Tibial artery (tissue), 4 donors: Measurements from ENCODE around the gene AVPI1.
A peak's percentile ranks its signal among the peaks of the same experiment; 100 is the strongest.

Source experiments
- DNase-seq, 2 donors: peaks; one replicate each; pipeline ENCODE4 v3.0.0-alpha.2; 2019
- H3K27ac ChIP-seq, 2 donors: fragments of 200-600 bp; sonication (generic) in 1 of 2; 1 replicate in 1 of 2; 2 replicates in 1 of 2; pipeline ENCODE4 v1.5.1; 2018 to 2019; ENCODE audit warnings: mild to moderate bottlenecking in 1 of 2
- H3K27me3 ChIP-seq, 2 donors: fragments of 200-600 bp; sonication (generic) in 1 of 2; one replicate each; pipeline versions ENCODE4 v1.5.1 to v1.6.0; 2016 to 2019
- H3K36me3 ChIP-seq, 3 donors: fragments of 200-600 bp; sonication (generic) in 2 of 3; one replicate each; pipeline ENCODE4 v1.5.1; 2016 to 2019; ENCODE audit warnings: mild to moderate bottlenecking in 2 of 3
- H3K4me1 ChIP-seq, 4 donors: fragments of 200-600 bp; sonication (generic) in 2 of 4; 1 replicate in 3 of 4; 2 replicates in 1 of 4; pipeline ENCODE4 v1.5.1; 2016 to 2019
- H3K4me3 ChIP-seq, 2 donors: fragments of 200-600 bp; sonication (generic) in 1 of 2; 1 replicate in 1 of 2; 2 replicates in 1 of 2; pipeline ENCODE4 v1.5.1; 2018 to 2019; ENCODE audit warnings: mild to moderate bottlenecking in 2 of 2
- H3K9me3 ChIP-seq, 3 donors: fragments of 200-600 bp; sonication (generic) in 1 of 3; one replicate each; pipeline ENCODE4 v1.5.1; 2016 to 2019
- intact Hi-C: fragments of 100-400 bp; cut with DNase I; formaldehyde crosslinking; loops from one replicate; pipeline ENCODE4 v1.15.0; 2023; ENCODE audit warnings: low total_unique reads
- TF ChIP-seq, protein P1 (sequence below), 2 experiments: fragments of 200-600 bp in 1 of 2; fragments of 450-650 bp in 1 of 2; IDR thresholded peaks; one replicate each; pipeline ENCODE4 v1.5.1; 2017 to 2019; ENCODE audit warnings: antibody characterized with exemption in 2 of 2, mild to moderate bottlenecking in 1 of 2, moderate library complexity in 1 of 2

The AVPI1 gene

DNA sequence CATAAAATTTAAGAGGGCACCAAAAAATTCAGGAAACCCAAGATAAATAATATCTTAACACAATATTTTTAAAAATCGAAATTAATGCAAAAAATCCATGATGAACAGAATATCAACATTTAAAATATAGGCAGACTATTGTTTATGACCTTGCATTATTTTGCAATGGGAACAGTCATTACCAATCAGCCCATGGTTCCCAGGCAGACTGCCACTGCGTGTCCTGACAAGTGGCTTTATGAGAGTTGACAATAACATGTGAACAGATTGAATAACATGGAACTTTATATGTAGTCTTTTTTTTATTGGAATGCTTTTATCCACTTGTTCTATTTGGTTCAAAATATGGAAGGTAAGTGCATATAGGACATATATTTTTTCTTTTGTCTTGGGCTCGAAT is 3.1 kb upstream of the AVPI1 start:
- Histone ChIP-seq H3K36me3 (no peaks in the 10 kb centered on the region), H3K4me3 (no peak overlapping the region), H3K4me1 (peaks cover 0 to 29% (median 23%) of the 10 kb centered on the region in 4 donors), H3K27me3 (no peaks in the 10 kb centered on the region), H3K9me3 (no peaks in the 10 kb centered on the region), H3K27ac (peak overlapping the region; percentile 95 to 96)
- intact Hi-C loops, result no loop called here
- TF ChIP-seq, protein P1, sequence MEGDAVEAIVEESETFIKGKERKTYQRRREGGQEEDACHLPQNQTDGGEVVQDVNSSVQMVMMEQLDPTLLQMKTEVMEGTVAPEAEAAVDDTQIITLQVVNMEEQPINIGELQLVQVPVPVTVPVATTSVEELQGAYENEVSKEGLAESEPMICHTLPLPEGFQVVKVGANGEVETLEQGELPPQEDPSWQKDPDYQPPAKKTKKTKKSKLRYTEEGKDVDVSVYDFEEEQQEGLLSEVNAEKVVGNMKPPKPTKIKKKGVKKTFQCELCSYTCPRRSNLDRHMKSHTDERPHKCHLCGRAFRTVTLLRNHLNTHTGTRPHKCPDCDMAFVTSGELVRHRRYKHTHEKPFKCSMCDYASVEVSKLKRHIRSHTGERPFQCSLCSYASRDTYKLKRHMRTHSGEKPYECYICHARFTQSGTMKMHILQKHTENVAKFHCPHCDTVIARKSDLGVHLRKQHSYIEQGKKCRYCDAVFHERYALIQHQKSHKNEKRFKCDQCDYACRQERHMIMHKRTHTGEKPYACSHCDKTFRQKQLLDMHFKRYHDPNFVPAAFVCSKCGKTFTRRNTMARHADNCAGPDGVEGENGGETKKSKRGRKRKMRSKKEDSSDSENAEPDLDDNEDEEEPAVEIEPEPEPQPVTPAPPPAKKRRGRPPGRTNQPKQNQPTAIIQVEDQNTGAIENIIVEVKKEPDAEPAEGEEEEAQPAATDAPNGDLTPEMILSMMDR (IDR thresholded peaks at IDR 0.05), result no peak
- DNase-seq, result peak in 1 of 2 donors; percentile 23

DNA sequence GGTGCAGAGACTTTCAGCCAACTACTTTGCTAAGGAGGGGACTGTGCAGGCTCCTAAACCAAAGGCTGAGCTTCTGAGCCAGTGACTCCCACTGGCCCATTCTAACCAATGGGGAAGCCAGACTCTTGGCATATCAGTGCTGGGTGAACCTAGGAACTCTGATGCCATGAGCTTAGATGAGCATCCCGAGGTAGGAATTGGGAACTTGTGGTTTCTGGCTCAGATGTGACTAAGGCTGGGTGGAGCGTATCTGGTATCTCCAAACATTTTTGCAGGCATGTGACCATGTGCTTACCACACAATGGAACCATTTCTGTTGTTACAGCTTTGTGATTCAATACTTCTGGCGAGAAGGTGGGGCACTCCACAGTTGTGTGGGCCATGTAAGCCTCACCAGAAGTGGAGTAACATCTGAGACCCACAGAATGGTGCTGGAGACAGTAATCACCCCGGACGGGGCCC is 2.5 kb upstream of the AVPI1 start:
- no peaks in the 10 kb centered on the region for H3K36me3 ChIP-seq
- peaks cover 0 to 34% (median 28%) of the 10 kb centered on the region in 4 donors for H3K4me1 ChIP-seq
- peak overlapping the region; percentile 95 to 96 for H3K27ac ChIP-seq
- TF ChIP-seq, protein P1 (IDR thresholded peaks at IDR 0.05), result no peak
- intact Hi-C loops, result no loop called here
- H3K27me3 ChIP-seq, result no peaks in the 10 kb centered on the region
- H3K9me3 ChIP-seq, result no peaks in the 10 kb centered on the region
- no peak overlapping the region for H3K4me3 ChIP-seq
- DNase-seq, result peak; percentile 75 to 76

DNA sequence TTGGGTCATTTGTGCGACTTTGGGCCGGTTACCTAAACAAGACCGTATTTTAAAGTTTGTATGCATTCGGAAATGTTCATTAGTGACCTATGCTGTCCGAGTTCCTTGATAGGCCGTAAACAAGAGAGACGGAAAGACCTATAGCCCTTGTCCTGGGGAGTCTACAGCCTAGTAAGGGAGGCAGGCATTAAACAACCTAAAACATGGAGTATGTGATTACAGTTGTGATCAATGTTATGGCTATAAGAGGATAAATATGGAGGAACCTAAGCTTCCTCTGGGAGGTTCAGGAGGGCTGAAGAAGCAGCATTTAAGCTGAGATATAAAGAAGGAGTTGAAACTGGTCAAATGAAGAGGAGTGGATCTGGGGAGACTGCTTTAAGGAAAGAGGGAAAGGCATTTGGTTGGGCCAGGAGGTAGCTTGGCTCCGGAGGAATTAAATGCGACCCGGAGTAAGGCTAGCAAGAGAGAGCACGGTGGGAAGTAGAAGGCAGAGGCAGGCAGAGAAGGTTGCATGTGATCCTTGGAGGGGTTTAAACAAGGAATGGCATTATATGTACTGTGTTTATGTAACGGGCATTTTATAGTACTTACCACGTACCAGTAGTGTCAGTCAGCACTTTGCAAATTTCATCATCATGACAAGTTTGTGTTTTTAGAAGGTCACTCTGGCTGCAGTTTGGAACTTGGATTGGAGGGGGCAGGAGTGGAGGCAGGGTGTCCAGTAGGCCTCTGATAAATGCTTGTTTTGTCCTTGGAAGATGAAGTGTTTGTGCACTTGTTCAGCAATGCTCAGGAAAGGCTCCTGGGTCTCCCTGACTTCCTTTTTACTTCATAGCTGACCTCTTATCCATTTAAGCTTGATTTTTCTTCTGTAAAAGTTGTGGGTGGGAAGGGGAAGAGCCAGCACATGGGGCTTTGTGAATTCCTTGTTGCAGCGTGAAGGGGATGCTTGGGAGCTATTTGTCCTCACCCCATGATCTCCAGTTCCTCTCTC is 1.0 kb upstream of the AVPI1 start:
- Histone ChIP-seq H3K27me3 (no peaks in the 10 kb centered on the region), H3K4me3 (peak overlapping the region; percentile 77 to 84), H3K36me3 (no peaks in the 10 kb centered on the region), H3K27ac (peak overlapping the region; percentile 95 to 96), H3K9me3 (no peaks in the 10 kb centered on the region), H3K4me1 (peaks cover 0 to 49% (median 41%) of the 10 kb centered on the region in 4 donors)
- intact Hi-C loops, result no loop called here
- TF ChIP-seq, protein P1 (IDR thresholded peaks at IDR 0.05), result no peak
- peak; percentile 52 to 79 for DNase-seq

DNA sequence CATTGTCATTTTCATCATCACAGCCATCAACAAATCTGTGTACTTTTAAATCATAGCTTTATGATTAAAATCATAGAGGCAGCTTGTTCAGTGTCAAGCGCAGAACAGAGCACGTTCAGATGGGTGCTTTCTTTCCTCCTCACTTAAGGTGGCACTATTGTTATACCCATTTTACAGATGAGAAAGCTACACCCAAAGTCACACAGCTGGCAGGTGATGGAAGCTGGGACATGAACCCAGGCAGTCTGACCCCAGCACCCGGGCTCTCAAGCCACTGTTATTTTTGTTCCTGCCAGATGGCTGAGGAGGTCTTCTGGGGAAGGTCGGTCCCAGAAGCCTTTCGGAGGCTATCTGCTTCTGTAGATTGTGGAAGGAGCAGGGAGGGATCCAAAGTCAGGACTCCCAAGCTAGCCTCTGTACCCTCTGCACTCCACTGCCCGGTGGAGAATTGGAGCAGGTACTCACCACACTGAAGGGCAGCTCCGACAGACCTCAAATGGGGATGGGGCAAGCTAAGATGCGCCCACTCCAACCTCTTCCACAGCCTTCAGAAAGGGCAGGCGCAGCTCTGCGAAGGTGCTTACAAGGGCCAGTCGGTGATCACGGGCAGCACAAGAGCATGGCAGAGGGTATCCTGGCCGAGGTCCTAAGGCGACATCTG is 610 bp downstream of the AVPI1 start:
- H3K4me1 ChIP-seq, result peaks cover 0 to 61% (median 50%) of the 10 kb centered on the region in 4 donors
- no peaks in the 10 kb centered on the region for H3K36me3 ChIP-seq
- DNase-seq, result no peak
- H3K9me3 ChIP-seq, result no peaks in the 10 kb centered on the region
- peak overlapping the region; percentile 95 to 96 for H3K27ac ChIP-seq
- H3K4me3 ChIP-seq, result peak overlapping the region; percentile 77 to 84
- TF ChIP-seq, protein P1 (IDR thresholded peaks at IDR 0.05), result no peak
- no peaks in the 10 kb centered on the region for H3K27me3 ChIP-seq
- intact Hi-C loops, result no loop called here

DNA sequence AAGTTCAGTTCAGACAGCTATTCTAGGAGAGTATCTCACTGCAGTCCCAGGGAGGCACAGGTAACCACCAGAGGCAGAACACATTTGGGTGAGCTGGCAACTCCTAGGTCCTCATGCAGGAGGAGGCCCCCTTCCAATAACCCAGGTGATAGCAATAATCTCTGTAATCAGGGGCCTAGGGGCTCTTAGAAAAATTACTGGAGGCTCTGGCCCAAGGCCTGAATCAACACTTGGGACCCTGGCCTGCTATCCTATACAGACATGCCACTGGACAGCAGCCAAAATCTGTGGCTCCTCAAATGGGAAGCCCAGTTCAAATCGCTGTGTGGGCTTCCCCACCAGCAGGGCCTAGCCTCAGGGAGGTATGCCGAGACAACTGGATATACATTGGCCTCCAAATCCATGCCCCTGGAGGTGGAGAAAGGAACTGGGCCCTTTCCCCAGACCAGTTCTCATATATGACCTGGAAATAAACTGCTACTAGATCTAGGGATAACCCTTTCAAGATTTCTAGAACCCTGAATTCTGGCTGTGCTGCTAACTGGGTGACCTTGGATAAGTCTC is 1.6 kb downstream of the AVPI1 start:
- peak overlapping the region; percentile 95 to 96 for H3K27ac ChIP-seq
- intact Hi-C loops, result no loop called here
- TF ChIP-seq, protein P1 (IDR thresholded peaks at IDR 0.05), result peak; percentile 17 to 27

More for the DNA sequence above, 1.6 kb downstream of the AVPI1 start:
- H3K4me1 ChIP-seq, result peaks cover 0 to 61% (median 50%) of the 10 kb centered on the region in 4 donors
- DNase-seq, result no peak
- peak overlapping the region; percentile 77 to 84 for H3K4me3 ChIP-seq
- H3K36me3 ChIP-seq, result no peaks in the 10 kb centered on the region
- H3K27me3 ChIP-seq, result no peaks in the 10 kb centered on the region
- no peaks in the 10 kb centered on the region for H3K9me3 ChIP-seq
